NOMO-1 (cell line): ENCODE results near the gene PALB2.

ENCODE experiments used
- DNase-seq, 2 experiments: peaks; one replicate each; lab custom pipeline; 2025; ENCODE audit not compliant: unreplicated experiment in 2 of 2; lab: John Stamatoyannopoulos, UW

The PALB2 gene

GRCh38 chr16:23556881-23557778 is 84.0 kb downstream of the PALB2 start, which contains the start of the genes EARS2 and UBFD1:
TSS of gene EARS2 (minus strand) at chr16:23557350. CDS start at chr16:23557343, 7 bp downstream.
TSS of gene UBFD1 (plus strand) at chr16:23557727. CDS start at chr16:23557743, 16 bp downstream.
- DNase-seq, result peak; percentile 98 to 100

DNA sequence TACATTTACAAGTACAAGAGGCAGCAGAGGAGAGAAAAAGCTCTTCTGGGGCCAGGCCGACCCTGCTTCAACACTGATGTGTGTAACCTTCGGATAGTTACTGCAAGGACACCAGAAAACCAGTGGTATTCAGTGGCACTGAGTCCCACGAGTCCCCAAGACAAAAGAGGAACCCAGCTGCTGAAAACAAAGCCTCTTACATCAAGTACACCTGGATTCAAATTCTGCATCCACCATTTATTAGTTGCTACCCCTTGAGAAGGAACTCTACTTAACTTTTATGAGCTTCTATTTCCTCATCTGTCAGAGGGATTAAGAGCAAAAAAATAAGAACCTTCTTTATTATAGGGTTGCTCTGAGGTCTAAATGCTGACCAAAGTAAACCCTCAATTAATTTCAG is 86.6 kb downstream of the PALB2 start:
- DNase-seq, result no peak
